HG03342 (cell line): Measurements from ENCODE around the gene UGT1A1.

Experiments
- ATAC-seq: cut with Tn5 transposase; IDR thresholded peaks from one replicate; pipeline ENCODE4 v1.9.1; 2021; ENCODE audit warnings: mild to moderate bottlenecking, moderate library complexity; ENCODE audit not compliant: unreplicated experiment

The UGT1A1 gene

GRCh38 chr2:233794128-233794658, 34.1 kb downstream of the UGT1A1 start:
- ATAC-seq: no peak

GRCh38 chr2:233795735-233796171, 35.7 kb downstream of the UGT1A1 start:
- ATAC-seq: no peak

- no peak for ATAC-seq
Measured at GRCh38 chr2:233796254-233796653, 36.2 kb downstream of the UGT1A1 start.

- no peak for ATAC-seq
Measured at GRCh38 chr2:233798335-233799086, 38.4 kb downstream of the UGT1A1 start.

GRCh38 chr2:233799087-233799665, 39.1 kb downstream of the UGT1A1 start:
- ATAC-seq: no peak

GRCh38 chr2:233799716-233800115, 39.6 kb downstream of the UGT1A1 start:
- no peak for ATAC-seq

- ATAC-seq: no peak
Measured at GRCh38 chr2:233800208-233800607, 40.1 kb downstream of the UGT1A1 start.

- ATAC-seq: no peak
Measured at GRCh38 chr2:233801357-233802131, 41.5 kb downstream of the UGT1A1 start.

GRCh38 chr2:233802132-233802815, 42.2 kb downstream of the UGT1A1 start:
- ATAC-seq: no peak

GRCh38 chr2:233803292-233803911, 43.3 kb downstream of the UGT1A1 start:
- no peak for ATAC-seq

GRCh38 chr2:233803994-233804393, 43.9 kb downstream of the UGT1A1 start:
- ATAC-seq: no peak

- no peak for ATAC-seq
Measured at GRCh38 chr2:233807215-233807865, 47.3 kb downstream of the UGT1A1 start.

- no peak for ATAC-seq
Measured at GRCh38 chr2:233807966-233808935, 48.2 kb downstream of the UGT1A1 start.

GRCh38 chr2:233810385-233810784, 50.3 kb downstream of the UGT1A1 start:
- no peak for ATAC-seq

- ATAC-seq: no peak
Measured at GRCh38 chr2:233811087-233811486, 51.0 kb downstream of the UGT1A1 start.

GRCh38 chr2:233811732-233812131, 51.7 kb downstream of the UGT1A1 start:
- no peak for ATAC-seq

- ATAC-seq: no peak
Measured at GRCh38 chr2:233813236-233814055, 53.4 kb downstream of the UGT1A1 start.
